Activated CD8-positive, alpha-beta memory T cell treated with anti-CD3 and anti-CD28 coated beads for 48 hours (primary cell): ENCODE data around the gene SF3B3.

Experiments used
- DNase-seq, 3 experiments: peaks; one replicate each; pipeline ENCODE4 v3.0.0-alpha.2; 2020; ENCODE audit warnings: low read depth in 2 of 3, low spot score in 2 of 3

Gene SF3B3

GRCh38 chr16:70565053-70565452 lies 41.4 kb downstream of the SF3B3 start:
- DNase-seq: no peak

- no peak for DNase-seq
Measured at GRCh38 chr16:70568601-70569237, 45.1 kb downstream of the SF3B3 start.

DNA sequence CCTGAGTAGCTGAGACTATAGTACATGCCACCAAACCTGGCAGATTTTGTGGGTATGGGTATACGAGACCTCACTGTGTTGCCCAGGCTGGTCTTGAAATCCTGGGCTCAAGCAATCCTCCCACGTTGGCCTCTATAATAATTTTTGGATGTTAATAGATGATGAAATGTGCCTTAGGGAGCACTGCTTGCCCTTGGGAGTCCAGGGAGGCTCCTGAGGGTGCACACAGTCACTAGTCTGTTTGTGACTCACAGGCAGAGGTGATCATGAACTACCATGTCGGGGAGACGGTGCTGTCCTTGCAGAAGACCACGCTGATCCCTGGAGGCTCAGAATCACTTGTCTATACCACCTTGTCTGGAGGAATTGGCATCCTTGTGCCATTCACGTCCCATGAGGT lies 46.1 kb downstream of the SF3B3 start:
- DNase-seq: no peak

- no peak for DNase-seq
Measured at GRCh38 chr16:70570967-70571570, 47.5 kb downstream of the SF3B3 start.

GRCh38 chr16:70571623-70572022 lies 48.0 kb downstream of the SF3B3 start:
- no peak for DNase-seq

DNA sequence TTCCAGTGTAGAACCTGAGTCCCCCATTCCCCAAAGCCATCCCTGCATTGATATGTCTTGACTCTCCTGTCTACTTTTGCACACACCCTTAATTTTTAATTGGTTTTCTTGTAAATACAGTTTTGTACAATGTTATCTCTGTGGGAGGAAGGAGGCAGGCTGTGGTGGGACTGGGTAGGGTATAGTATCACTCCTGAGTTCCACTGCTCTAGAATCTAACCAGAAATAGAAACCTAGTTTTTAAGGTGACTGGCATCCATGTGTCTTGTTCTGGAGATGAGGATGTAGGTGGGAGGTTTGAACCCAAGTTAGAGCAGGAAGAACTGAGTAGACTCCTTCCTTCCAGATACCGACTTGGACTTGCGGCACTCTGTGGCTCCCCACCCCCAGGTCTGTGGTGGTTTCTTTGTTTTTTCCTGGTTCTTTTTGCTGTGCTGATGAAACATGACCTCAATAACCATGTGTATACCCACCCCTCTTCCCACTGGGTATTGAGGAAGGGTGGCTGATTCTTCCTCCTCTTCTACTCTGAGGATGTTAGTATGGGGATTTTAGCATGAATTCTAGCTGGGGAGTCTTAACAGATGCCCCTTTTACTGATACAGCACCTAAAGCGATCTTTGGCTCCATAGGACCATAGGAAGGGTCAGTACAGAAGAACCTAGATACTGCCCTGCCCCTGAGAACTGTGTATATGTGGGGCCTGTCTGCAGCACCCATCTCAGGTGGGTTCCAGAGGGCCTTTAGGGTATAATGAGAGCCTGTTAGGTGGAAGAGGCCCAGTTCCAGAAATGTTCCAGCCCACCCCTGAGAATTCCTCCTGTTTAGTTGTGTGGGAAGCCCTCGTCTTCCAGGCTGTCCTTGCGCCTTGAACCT lies 48.7 kb downstream of the SF3B3 start:
- no peak for DNase-seq

DNA sequence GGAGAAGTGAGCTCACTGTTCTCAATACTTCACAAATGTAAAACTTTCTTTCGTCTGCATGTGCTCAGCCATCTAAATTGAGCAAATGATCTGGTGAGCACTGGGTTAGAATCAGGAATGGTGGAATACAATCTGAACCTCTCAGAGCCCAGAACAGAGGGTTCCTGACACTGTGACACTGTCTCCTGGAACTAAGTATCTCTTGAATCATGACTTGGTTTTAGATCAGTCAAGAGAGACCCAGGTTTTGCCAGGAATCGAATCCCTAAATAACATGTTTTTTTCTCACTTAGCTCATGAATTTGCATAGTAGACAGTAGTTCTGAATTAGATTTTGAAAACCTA lies 49.3 kb downstream of the SF3B3 start:
- no peak for DNase-seq

GRCh38 chr16:70573451-70574121 lies 50.0 kb downstream of the SF3B3 start:
- DNase-seq: no peak

DNA sequence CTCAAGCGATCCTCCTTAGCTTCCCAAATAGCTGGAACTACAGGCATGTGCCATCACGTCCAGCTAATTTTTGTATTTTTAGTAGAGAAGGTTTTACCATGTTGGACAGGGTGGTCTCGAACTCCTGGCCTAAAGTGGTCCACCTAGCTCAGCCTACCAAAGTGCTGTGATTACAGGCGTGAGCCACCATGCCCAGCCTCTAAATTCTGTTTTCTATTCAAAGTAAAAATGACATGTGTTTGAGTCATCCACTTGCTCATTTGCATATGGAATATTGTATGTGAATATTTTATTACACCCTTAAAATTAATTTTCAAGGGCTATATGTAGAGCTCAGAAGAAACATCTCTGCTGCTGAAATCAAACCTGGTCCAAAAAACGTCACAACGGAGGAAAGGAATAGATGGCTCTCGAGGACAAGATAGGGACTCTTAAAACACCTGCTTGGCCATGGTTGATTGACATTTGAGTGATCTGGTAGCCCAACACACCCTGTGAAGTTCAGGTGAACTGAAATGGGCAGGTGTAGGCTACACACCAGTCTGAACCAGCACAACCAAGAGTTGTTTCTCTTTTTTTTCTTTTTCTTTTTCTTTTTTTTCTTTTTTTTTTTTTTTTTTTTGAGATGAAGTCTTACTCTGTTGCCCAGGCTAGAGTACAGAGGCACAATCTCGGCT lies 51.1 kb downstream of the SF3B3 start:
- DNase-seq: no peak

DNA sequence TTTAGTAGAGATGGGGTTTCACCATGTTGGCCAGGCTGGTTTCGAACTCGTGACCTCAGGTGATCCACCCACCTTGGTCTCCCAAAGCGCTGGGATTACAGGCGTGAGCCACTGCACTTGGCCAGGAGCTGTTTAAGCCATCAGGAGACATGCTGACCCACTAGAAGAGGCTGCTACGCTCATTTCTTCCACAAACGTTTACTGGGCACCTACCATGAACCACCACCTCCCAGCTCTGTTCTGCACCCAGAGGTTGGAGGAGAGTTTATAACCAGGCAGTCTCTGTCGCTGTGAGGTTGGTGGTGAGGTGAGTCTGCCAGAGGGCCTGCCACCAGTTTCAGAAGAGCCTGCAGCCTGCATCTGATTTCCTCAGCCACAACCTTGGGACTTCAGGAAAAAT lies 51.8 kb downstream of the SF3B3 start:
- DNase-seq: no peak

- DNase-seq: no peak
Measured at GRCh38 chr16:70576431-70577255, 53.0 kb downstream of the SF3B3 start.

- DNase-seq: no peak
Measured at GRCh38 chr16:70577256-70577698, 53.7 kb downstream of the SF3B3 start.

DNA sequence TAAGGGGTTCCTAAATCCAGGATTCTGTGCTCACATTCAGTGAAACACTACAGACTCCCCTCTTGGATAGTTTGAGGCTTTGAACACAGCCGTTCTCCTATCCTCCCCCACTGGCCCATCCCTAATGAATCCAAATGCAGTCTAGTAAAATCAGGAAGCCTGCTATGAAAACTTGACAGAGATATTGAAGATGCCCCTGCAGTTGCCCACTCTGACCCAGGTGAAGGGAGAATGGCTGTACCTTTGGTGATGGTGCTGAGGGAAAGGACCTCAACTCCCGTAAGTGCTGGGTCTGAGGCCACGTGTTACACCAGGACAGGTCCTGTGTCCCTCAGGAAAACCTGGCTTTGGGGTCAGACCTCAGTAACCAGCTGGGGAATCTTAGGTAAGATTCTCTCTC lies 54.4 kb downstream of the SF3B3 start:
- no peak for DNase-seq

DNA sequence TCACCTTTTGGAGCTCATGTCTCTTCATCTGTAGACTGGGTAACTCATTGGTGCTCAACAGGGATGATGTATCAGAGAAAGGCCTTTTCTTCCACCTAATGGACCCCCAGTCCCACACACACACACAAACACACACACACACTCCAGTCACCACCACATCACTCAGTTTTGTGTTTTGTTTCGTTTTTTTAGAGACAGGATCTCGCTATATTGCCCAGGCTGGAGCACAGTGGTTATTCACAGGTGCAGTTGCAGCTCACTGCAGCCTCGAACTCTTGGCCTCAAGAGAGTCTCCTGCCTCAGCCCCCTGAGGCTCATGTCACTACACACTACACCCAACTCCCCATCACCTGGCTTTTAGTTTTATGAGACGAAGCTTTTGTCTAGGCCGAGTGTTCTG lies 55.6 kb downstream of the SF3B3 start:
- DNase-seq: no peak

- no peak for DNase-seq
Measured at GRCh38 chr16:70579648-70580630, 56.3 kb downstream of the SF3B3 start.

- no peak for DNase-seq
Measured at GRCh38 chr16:70582280-70582978, 58.8 kb downstream of the SF3B3 start.

- DNase-seq: no peak
Measured at GRCh38 chr16:70586731-70587130, 63.1 kb downstream of the SF3B3 start.

GRCh38 chr16:70588565-70588964 lies 64.9 kb downstream of the SF3B3 start:
- DNase-seq: no peak
